Subcutaneous adipose tissue (tissue), 4 donors: ENCODE measurements around the gene KLF15. TPM values are rescaled to one million over a fixed set of nuclear protein-coding genes. Genes with fewer than 3 reads are reported as not detected.

Source experiments
- CTCF ChIP-seq: fragments of 450-650 bp; IDR thresholded peaks from one replicate; pipeline ENCODE4 v1.5.1; 2016; ENCODE audit warnings: low read depth, mild to moderate bottlenecking, control low read depth, antibody characterized with exemption, moderate library complexity
- total RNA-seq, 4 donors: library from RNA; depleted of rRNA; stranded (reverse); fragments of >200 nt; gene quantifications; one replicate each; pipeline ENCODE4 v1.1.0, GENCODE V29; 2016

KLF15 gene
- total RNA-seq, 4 donors from 2014 or later, result 51.3 to 147 (median 73.0) TPM

GRCh38 chr3:126345231-126345630 lies 12.0 kb downstream of the KLF15 start:
- no peak for TF ChIP-seq CTCF

DNA sequence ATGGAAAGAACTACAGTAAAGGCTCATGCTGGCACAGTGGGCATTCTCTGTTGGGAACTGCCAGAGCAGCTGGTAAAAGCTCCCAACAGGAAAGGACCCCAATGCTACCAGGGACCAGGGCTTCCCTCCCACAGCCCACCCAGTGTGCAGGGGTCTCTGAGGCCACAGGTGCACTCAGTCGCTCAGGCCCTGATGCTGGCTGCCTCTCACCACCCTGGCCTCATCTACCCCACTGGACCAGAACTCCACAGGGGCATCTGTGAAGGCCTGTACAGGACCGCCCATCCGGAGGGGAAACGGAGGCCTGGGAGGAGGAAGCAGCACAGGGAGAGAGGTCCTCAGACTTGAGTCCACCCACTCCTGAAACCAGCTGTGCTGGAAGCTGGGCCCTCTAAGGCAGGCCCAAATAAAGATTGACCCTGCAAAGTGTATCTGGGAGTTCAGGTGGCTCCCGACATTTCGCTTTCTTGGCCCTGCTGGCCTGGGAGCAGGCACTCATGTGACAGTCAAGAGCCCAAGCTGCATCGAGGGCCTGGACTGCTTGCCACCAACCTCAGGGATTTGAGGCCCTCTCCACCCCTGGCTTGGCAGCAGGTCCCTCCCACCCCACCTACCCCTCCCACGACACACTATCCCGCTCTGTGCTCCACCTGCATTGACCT lies 12.7 kb downstream of the KLF15 start:
- no peak for TF ChIP-seq CTCF

DNA sequence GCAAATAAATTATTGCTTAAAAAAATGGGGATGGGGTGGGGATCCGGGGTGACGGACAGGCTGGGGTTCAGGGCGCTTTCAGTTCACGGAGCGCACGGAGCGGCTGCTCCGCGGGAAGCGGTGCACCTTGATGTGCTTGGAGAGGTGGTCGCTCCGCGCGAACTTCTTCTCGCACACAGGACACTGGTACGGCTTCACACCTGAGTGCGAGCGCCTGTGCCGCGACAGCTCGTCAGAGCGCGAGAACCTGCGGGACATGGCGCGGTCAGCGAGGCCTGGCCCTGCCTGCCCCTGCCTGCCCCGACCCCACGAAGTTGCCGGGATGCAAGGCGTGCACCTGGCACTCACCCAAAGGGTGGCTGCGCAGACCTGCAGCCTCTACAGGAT lies 13.6 kb downstream of the KLF15 start:
- TF ChIP-seq CTCF, result no peak

GRCh38 chr3:126342991-126343648 lies 14.1 kb downstream of the KLF15 start:
- no peak for TF ChIP-seq CTCF

- no peak for TF ChIP-seq CTCF
Measured at GRCh38 chr3:126342211-126342610, 15.0 kb downstream of the KLF15 start.

- no peak for TF ChIP-seq CTCF
Measured at GRCh38 chr3:126341755-126342150, 15.5 kb downstream of the KLF15 start.

DNA sequence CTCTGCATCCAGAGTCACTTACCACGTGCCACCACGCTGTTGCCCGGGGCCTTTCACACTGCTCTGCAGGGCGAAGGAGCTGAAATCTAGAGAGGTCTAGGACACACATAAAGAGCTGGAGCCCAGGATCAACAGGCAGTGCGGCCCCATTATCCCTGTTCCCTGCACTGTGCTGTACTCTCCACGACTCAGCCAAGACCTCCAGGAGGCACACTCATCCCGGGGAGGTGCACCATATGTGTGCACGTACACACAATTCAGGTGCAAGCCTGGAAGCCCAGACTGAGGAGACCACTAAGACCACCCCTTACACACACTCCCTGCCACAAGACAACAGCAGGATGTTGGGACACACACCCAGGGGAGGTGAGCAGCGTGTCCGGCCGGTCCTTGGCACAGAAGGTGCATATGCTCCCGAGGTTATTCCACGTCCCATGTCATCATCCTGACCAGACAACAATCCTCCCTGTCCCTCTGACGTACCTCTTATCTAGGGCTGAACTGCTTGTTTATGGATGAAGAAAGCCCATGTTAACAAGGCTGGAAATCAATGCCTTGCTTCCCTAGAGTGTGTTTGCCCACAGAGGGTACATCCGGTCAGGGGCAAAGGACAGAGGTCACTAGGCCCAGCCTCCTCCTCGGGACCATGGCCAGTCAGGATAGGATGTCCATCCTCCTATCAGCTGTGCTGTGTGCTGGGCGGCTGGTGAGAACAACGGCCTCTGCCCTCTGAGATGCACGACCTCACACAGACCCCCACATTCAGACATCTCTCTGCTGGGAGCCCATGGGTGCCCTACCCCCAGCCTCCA lies 16.1 kb downstream of the KLF15 start:
- TF ChIP-seq CTCF, result no peak
